NCI-H2171 (cell line): ENCODE results near the gene GLI3.

Experiments
- DNase-seq: peaks from one replicate; lab custom pipeline; 2025; lab: John Stamatoyannopoulos, UW

The GLI3 gene

GRCh38 chr7:42175834-42176723 is 60.9 kb downstream of the GLI3 start:
- DNase-seq = no peak

GRCh38 chr7:42174391-42174912 is 62.6 kb downstream of the GLI3 start:
- no peak for DNase-seq

- no peak for DNase-seq
Measured at GRCh38 chr7:42170724-42171123, 66.3 kb downstream of the GLI3 start.

- no peak for DNase-seq
Measured at GRCh38 chr7:42168512-42168911, 68.5 kb downstream of the GLI3 start.

GRCh38 chr7:42167631-42168236 is 69.3 kb downstream of the GLI3 start:
- no peak for DNase-seq

GRCh38 chr7:42167206-42167605 is 69.8 kb downstream of the GLI3 start:
- no peak for DNase-seq

- DNase-seq = no peak
Measured at GRCh38 chr7:42164881-42165428, 72.1 kb downstream of the GLI3 start.

GRCh38 chr7:42162560-42163325 is 74.3 kb downstream of the GLI3 start:
- DNase-seq = no peak

GRCh38 chr7:42161719-42162118 is 75.3 kb downstream of the GLI3 start:
- no peak for DNase-seq

- DNase-seq = no peak
Measured at GRCh38 chr7:42161110-42161509, 75.9 kb downstream of the GLI3 start.

GRCh38 chr7:42159130-42159529 is 77.9 kb downstream of the GLI3 start:
- DNase-seq = no peak

GRCh38 chr7:42156967-42157721 is 79.9 kb downstream of the GLI3 start:
- DNase-seq = no peak

GRCh38 chr7:42156291-42156865 is 80.6 kb downstream of the GLI3 start:
- DNase-seq = no peak

- no peak for DNase-seq
Measured at GRCh38 chr7:42155584-42156290, 81.3 kb downstream of the GLI3 start.

GRCh38 chr7:42154173-42154572 is 82.8 kb downstream of the GLI3 start:
- no peak for DNase-seq

- DNase-seq = no peak
Measured at GRCh38 chr7:42152329-42153205, 84.4 kb downstream of the GLI3 start.

- DNase-seq = no peak
Measured at GRCh38 chr7:42151309-42151708, 85.7 kb downstream of the GLI3 start.

- no peak for DNase-seq
Measured at GRCh38 chr7:42145539-42145938, 91.5 kb downstream of the GLI3 start.

GRCh38 chr7:42144604-42145003 is 92.4 kb downstream of the GLI3 start:
- DNase-seq = no peak
